RWPE1 (cell line): ENCODE results near the gene TUBGCP6.
A peak's percentile ranks its signal among the peaks of the same experiment; 100 is the strongest.
"Not testable (repeated sequence)": the region's sequence is repeated elsewhere in the genome, so short reads cannot be mapped to it uniquely, and the experiment has no call there.

Source experiments
- CTCF ChIA-PET: fragments of 350-600 bp; sonication (Branson Sonifier 250); formaldehyde crosslinking; extraction: SDS; loops from one replicate; lab custom pipeline; 2021; lab: Yijun Ruan, JAX
- POLR2A ChIA-PET: fragments of 400-600 bp; formaldehyde crosslinking; extraction: SDS; loops from one replicate; lab custom pipeline; 2020; ENCODE audit warnings: antibody characterized with exemption; ENCODE audit not compliant: low non-redundant PET; lab: Yijun Ruan, JAX
- DNase-seq: peaks from one replicate; pipeline ENCODE4 v3.0.0; 2012; ENCODE audit warnings: low spot score
- H3K27ac ChIP-seq: fragments of 450-650 bp; 2 replicates; pipeline ENCODE4 v1.5.1; 2017
- TF ChIP-seq, protein P1 (sequence below): fragments of 450-650 bp; conservative IDR thresholded peaks from 2 replicates; pipeline ENCODE4 v1.5.1; 2017; ENCODE audit warnings: low read depth, mild to moderate bottlenecking

Gene TUBGCP6

DNA sequence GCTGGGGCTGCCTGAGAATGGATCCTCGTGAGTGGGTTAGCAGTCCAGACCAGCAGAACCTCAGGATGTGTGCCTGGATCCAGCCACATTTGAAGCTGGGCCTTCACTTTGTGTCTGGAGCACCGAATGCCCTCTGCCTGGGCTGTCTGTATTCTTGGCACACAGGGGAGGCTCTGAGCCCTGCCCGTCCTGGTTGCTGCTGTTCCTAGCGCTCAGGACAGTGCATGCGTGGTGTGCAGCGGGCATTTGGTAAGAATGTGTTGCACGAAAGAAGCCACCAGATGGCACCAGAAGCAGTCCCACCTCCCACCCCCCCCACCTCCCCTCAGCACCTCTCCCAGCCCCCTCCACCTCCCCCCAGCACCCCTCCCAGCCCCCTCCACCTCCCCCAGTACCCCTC, 29.5 kb upstream of the TUBGCP6 start:
- POLR2A ChIA-PET = no interaction called here
- H3K27ac ChIP-seq = peak overlapping the region; percentile 79
- CTCF ChIA-PET = no interaction called here
- peak; percentile 45 for DNase-seq
- TF ChIP-seq, protein P1, sequence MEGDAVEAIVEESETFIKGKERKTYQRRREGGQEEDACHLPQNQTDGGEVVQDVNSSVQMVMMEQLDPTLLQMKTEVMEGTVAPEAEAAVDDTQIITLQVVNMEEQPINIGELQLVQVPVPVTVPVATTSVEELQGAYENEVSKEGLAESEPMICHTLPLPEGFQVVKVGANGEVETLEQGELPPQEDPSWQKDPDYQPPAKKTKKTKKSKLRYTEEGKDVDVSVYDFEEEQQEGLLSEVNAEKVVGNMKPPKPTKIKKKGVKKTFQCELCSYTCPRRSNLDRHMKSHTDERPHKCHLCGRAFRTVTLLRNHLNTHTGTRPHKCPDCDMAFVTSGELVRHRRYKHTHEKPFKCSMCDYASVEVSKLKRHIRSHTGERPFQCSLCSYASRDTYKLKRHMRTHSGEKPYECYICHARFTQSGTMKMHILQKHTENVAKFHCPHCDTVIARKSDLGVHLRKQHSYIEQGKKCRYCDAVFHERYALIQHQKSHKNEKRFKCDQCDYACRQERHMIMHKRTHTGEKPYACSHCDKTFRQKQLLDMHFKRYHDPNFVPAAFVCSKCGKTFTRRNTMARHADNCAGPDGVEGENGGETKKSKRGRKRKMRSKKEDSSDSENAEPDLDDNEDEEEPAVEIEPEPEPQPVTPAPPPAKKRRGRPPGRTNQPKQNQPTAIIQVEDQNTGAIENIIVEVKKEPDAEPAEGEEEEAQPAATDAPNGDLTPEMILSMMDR = 0 out of 2 replicates have a peak, but pooled peaks have one; percentile 22

GRCh38 chr22:50273781-50274180, 29.0 kb upstream of the TUBGCP6 start:
- POLR2A ChIA-PET, DNase-seq, CTCF ChIA-PET: not testable (repeated sequence)
- H3K27ac ChIP-seq = peak overlapping the region; percentile 79

DNA sequence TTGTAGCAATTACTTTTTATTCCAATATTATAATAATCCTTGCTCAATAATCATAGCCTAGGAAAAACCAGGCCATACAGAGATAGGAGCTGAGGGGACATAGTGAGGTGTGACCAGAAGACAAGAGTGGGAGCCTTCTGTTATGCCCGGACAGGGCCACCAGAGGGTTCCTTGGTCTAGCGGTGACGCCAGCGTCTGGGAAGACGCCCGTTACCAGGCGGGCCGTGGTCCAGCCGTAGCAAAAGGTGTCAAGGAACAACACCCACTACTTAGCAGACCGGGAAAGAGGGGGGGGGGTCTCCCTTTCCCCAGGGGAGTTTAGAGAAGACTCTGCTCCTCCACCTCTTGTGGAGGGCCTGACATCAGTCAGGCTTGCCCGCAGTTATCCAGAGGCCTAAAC, 28.5 kb upstream of the TUBGCP6 start:
- CTCF ChIA-PET = interaction anchor here (1.1 kb wide), 1 partner anchor 8 kb away, joined by 3 read pairs; no protein-coding TSS in a partner anchor
- POLR2A ChIA-PET, DNase-seq: not testable (repeated sequence)
- H3K27ac ChIP-seq = peak overlapping the region; percentile 79

GRCh38 chr22:50272044-50272802, 27.4 kb upstream of the TUBGCP6 start:
- ChIA-PET CTCF (interaction anchor here (0.6 to 1.1 kb wide), 5 partner anchors 9 to 56 kb away, joined by 3 to 4 read pairs (median 3); no protein-coding TSS in a partner anchor), POLR2A (no interaction called here)
- no peak for DNase-seq
- TF ChIP-seq, protein P1 = no peak
- H3K27ac ChIP-seq = peak overlapping the region; percentile 79

GRCh38 chr22:50271519-50271970, 26.7 kb upstream of the TUBGCP6 start:
- TF ChIP-seq, protein P1 = peak; percentile 36
- POLR2A ChIA-PET = no interaction called here
- peak overlapping the region; percentile 79 for H3K27ac ChIP-seq
- DNase-seq = peak; percentile 36
- CTCF ChIA-PET = interaction anchor here (0.7 to 0.9 kb wide), 2 partner anchors 34 to 57 kb away, joined by 3 to 4 read pairs; no protein-coding TSS in a partner anchor

GRCh38 chr22:50270666-50271394, 26.0 kb upstream of the TUBGCP6 start:
- ChIA-PET POLR2A (no interaction called here), CTCF (interaction anchor here (0.9 kb wide), 1 partner anchor 34 kb away, joined by 3 read pairs; no protein-coding TSS in a partner anchor)
- TF ChIP-seq, protein P1 = no peak
- H3K27ac ChIP-seq = peak overlapping the region; percentile 79
- no peak for DNase-seq

DNA sequence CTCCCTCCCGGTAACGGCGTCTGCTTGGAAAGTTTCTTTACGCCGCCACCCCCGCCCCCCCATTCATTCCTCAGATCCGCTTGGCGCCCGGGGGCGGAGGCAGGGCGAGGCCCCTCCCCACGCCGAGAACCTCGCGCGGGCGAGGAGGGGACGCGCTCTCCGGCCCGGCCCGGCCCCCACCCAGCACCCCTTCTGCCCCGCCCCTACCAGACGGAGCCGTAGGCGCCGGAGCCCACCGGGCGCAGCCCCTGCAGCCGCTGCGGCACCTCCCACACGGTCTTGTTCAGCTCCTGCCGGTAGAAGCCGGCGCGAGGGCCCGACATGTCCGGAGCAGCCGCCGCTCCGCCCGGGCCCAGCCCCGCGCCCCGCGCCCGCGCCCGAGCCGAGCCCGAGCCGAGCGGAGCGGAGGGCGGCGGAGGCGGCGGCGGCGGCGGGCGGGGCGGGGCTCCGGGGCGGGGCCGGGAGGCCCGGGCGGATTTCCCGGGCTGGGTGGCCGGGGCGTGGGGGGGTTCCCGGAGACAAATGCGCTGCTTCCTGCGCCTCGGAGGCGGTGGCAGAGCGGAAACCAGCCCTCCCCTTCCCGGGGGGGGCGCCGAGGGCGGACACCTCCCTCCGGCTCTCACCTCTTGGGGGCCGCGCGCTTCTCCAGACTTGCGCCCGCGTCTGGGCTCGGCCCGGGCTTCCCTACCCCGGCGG, 25.3 kb upstream of the TUBGCP6 start, which contains the start of gene MAPK11:
MAPK11 (minus strand) TSS at position 411 of the 696 bp plus-strand sequence; CDS start at position 323, 88 bp downstream.
- no peak for DNase-seq
- peak within 1 kb of the TSS; percentile 79 for H3K27ac ChIP-seq
- POLR2A ChIA-PET = no interaction called here
- CTCF ChIA-PET = no interaction called here
- TF ChIP-seq, protein P1 = no peak
